ENCODE measurements around the gene KIAA0232. TPM values are rescaled to one million over a fixed set of nuclear protein-coding genes. Genes with fewer than 3 reads are reported as not detected.

Gene KIAA0232
- polyA plus RNA-seq, 1 donor (not counting 4 experiments of a cell fraction or from before 2014, with no cell fraction given): 10.0 TPM

GRCh38 chr4:6932918-6933317 lies 150.4 kb downstream of the KIAA0232 start:
- H3K9me3 ChIP-seq (ENCODE audit: control insufficient read depth, low read depth, low read length): no peaks in the 10 kb centered on the region

More at GRCh38 chr4:6932918-6933317, 150.4 kb downstream of the KIAA0232 start:
- FAIRE-seq: no peak
- DNase-seq (ENCODE audit: low read depth, low spot score): no peak
- Histone ChIP-seq H3K4me2 (ENCODE audit: control insufficient read depth, extremely low read depth, insufficient read depth, low read depth, low read length) (no peak overlapping the region), H3K27ac (ENCODE audit: control insufficient read depth, insufficient read depth, low read length) (no peak overlapping the region), H3K79me2 (ENCODE audit: control insufficient read depth, insufficient read depth, low read length) (no peaks in the 10 kb centered on the region), H3K27me3 (ENCODE audit: control insufficient read depth, extremely low read depth, insufficient read depth, low read length) (no peaks in the 10 kb centered on the region), H2AFZ (ENCODE audit: control insufficient read depth, low read length) (no peak overlapping the region), H3K9me1 (ENCODE audit: control insufficient read depth, extremely low read depth, insufficient read depth, low read length) (no peaks in the 10 kb centered on the region), H3K9ac (ENCODE audit: control insufficient read depth, extremely low read depth, insufficient read depth, low read length) (no peak overlapping the region), H4K20me1 (ENCODE audit: control insufficient read depth, extremely low read depth, insufficient read depth, low read length) (no peaks in the 10 kb centered on the region), H3K4me1 (ENCODE audit: control insufficient read depth, extremely low read depth, insufficient read depth, low read length) (no peaks in the 10 kb centered on the region), H3K36me3 (ENCODE audit: control insufficient read depth in 2 of 2, extremely low read depth in 1 of 2, insufficient read depth in 2 of 2, low read length in 2 of 2) (peaks cover 1 to 3% of the 10 kb centered on the region in 2 experiments), H3K4me3 (ENCODE audit: control insufficient read depth in 2 of 3, extremely low read depth in 1 of 3, insufficient read depth in 2 of 3, low read depth in 1 of 3, low read length in 3 of 3) (no peak overlapping the region)
- no peak for TF ChIP-seq EZH2 (IDR thresholded peaks at IDR 0.05; ENCODE audit: low read length)
- no peak for TF ChIP-seq CTCF (optimal IDR thresholded peaks at IDR 0.05 in 1 of 3, IDR thresholded peaks at IDR 0.05 in 1 of 3, conservative IDR thresholded peaks at IDR 0.05 in 1 of 3; ENCODE audit: extremely low read depth in 1 of 3, insufficient read depth in 2 of 3, low read length in 3 of 3)
- dilution Hi-C loops (cut with MboI; ENCODE audit: extremely low pct_ligation_motif_present, low sequenced_read_pairs): no loop called here

Other genes starting within 250 kb of the KIAA0232 start
- 7.4 to 13.2 TPM (median 8.0 TPM) in 3 replicates for gene MAN2B2, start 207.5 kb upstream of the KIAA0232 start, polyA plus RNA-seq
- gene MRFAP1, start 142.0 kb upstream of the KIAA0232 start, polyA plus RNA-seq: 121 to 275 TPM (median 224 TPM) in 3 replicates
- gene S100P, start 88.8 kb upstream of the KIAA0232 start, polyA plus RNA-seq: 0.68 to 2.3 TPM (median 1.7 TPM) in 3 replicates
- 47.6 to 77.9 TPM (median 50.7 TPM) in 3 replicates for gene MRFAP1L1, start 72.9 kb upstream of the KIAA0232 start, polyA plus RNA-seq
- 11.2 to 13.6 TPM (median 11.7 TPM) in 3 replicates for gene BLOC1S4, start 66.6 kb upstream of the KIAA0232 start, polyA plus RNA-seq
- 49.8 to 55.1 TPM (median 52.0 TPM) in 3 replicates for gene TBC1D14, start 127.1 kb downstream of the KIAA0232 start, polyA plus RNA-seq

All from keratinocyte (primary cell).